H1 (cell line): ENCODE data around the gene PIGM. TPM values are rescaled to one million over a fixed set of nuclear protein-coding genes. Genes with fewer than 3 reads are reported as not detected.

Experiments used
- CTCF ChIA-PET: fragments of 300-600 bp; sonication (Branson Sonifier 250); formaldehyde crosslinking; loops from one replicate; lab custom pipeline; 2021; ENCODE audit not compliant: partially characterized antibody; lab: Charles Lee
- POLR2A ChIA-PET: fragments of 300-600 bp; sonication (Branson Sonifier 250); formaldehyde crosslinking; loops from one replicate; lab custom pipeline; 2021; ENCODE audit warnings: inconsistent platforms; ENCODE audit not compliant: partially characterized antibody; lab: Charles Lee
- DNase-seq, 2 experiments: peaks; one replicate each; pipeline versions ENCODE4 v3.0.0 to v3.0.0-alpha.2; 2010 to 2022; ENCODE audit warnings: low spot score in 2 of 2, low read depth in 1 of 2, mixed read lengths in 1 of 2
- FAIRE-seq: peaks from 2 replicates; lab custom pipeline; 2011; peaks lifted over from hg19 to GRCh38; lab: Jason Lieb, UNC
- H2AFZ ChIP-seq: 2 replicates; pipeline ENCODE4 v1.8.1; 2012; ENCODE audit warnings: low read length, inconsistent platforms
- H2AK5ac ChIP-seq: 2 replicates; pipeline ENCODE4 v1.6.1; 2013; ENCODE audit warnings: low read depth, low read length
- H2BK120ac ChIP-seq: replicated peaks from 2 replicates; pipeline ENCODE3; 2013; ENCODE audit warnings: low read depth, low read length, inconsistent platforms
- H2BK12ac ChIP-seq: 2 replicates; pipeline ENCODE4 v1.6.1; 2013; ENCODE audit warnings: low read depth, low read length
- H2BK15ac ChIP-seq: 2 replicates; pipeline ENCODE4 v1.6.1; 2013; ENCODE audit warnings: low read length
- H2BK20ac ChIP-seq: 2 replicates; pipeline ENCODE4 v1.6.1; 2013; ENCODE audit warnings: low read length
- H2BK5ac ChIP-seq: 2 replicates; pipeline ENCODE4 v1.6.1; 2013; ENCODE audit warnings: low read depth, low read length
- H3K14ac ChIP-seq: 2 replicates; pipeline ENCODE4 v1.6.1; 2013; ENCODE audit warnings: inconsistent platforms; ENCODE audit not compliant: insufficient read length
- H3K18ac ChIP-seq: 2 replicates; pipeline ENCODE4 v1.6.1; 2013; ENCODE audit warnings: low read length; ENCODE audit errors: extremely low read depth
- H3K23ac ChIP-seq: 2 replicates; pipeline ENCODE4 v1.6.1; 2013; ENCODE audit warnings: inconsistent platforms; ENCODE audit not compliant: insufficient read length
- H3K23me2 ChIP-seq: 2 replicates; pipeline ENCODE4 v1.6.1; 2013; ENCODE audit warnings: low read depth, low read length
- H3K27ac ChIP-seq: 2 replicates; pipeline ENCODE4 v1.6.1; 2011; ENCODE audit warnings: low read depth, low read length, inconsistent platforms
- H3K27me3 ChIP-seq, 4 experiments: replicated peaks in 1 of 4; 1 replicate in 1 of 4; 2 replicates in 3 of 4; pipeline versions ENCODE4 v1.6.1 to v1.8.1; 2011 to 2013; ENCODE audit warnings: low read length in 3 of 4, mild to moderate bottlenecking in 3 of 4, inconsistent platforms in 2 of 4, mixed read lengths in 2 of 4, moderate library complexity in 1 of 4; ENCODE audit not compliant: control insufficient read depth in 3 of 4, insufficient read depth in 3 of 4; ENCODE audit errors: extremely low read depth in 1 of 4
- H3K36me3 ChIP-seq, 4 experiments: 2 replicates each; pipeline versions ENCODE4 v1.6.1 to v1.8.1; 2011 to 2013; ENCODE audit warnings: mild to moderate bottlenecking in 4 of 4, low read length in 3 of 4, moderate library complexity in 2 of 4, control low read depth in 1 of 4, inconsistent platforms in 1 of 4; ENCODE audit not compliant: insufficient read depth in 4 of 4, control insufficient read depth in 2 of 4
- H3K4ac ChIP-seq: replicated peaks from 2 replicates; pipeline ENCODE3; 2013; ENCODE audit warnings: low read length, low read depth, mixed read lengths, inconsistent platforms; ENCODE audit not compliant: insufficient read length
- H3K4me1 ChIP-seq, 4 experiments: replicated peaks in 1 of 4; 1 replicate in 1 of 4; 2 replicates in 3 of 4; pipeline versions ENCODE4 v1.6.1 to v1.8.1; 2011 to 2013; ENCODE audit warnings: low read length in 3 of 4, inconsistent platforms in 2 of 4, mixed read lengths in 1 of 4; ENCODE audit not compliant: insufficient read depth in 4 of 4, control insufficient read depth in 3 of 4
- H3K4me2 ChIP-seq, 2 experiments: 2 replicates each; pipeline versions ENCODE4 v1.6.1 to v1.8.1; 2011 to 2013; ENCODE audit warnings: low read depth in 2 of 2, low read length in 2 of 2, control low read depth in 1 of 2, inconsistent platforms in 1 of 2, mild to moderate bottlenecking in 1 of 2; ENCODE audit not compliant: insufficient read depth in 1 of 2
- H3K4me3 ChIP-seq, 4 experiments: fragments of 200-600, 300-600 bp in 1 of 4; sonication (generic), shearing (Covaris generic), sonication (Bioruptor Twin) in 1 of 4; 2 replicates each; pipeline versions ENCODE4 v1.5.1 to v1.8.1; 2011 to 2016; ENCODE audit warnings: low read length in 4 of 4, low read depth in 3 of 4, control low read depth in 2 of 4, inconsistent platforms in 2 of 4, mild to moderate bottlenecking in 2 of 4, mixed read lengths in 1 of 4, moderate library complexity in 1 of 4; ENCODE audit not compliant: insufficient read depth in 2 of 4; ENCODE audit errors: extremely low read depth in 1 of 4
- H3K56ac ChIP-seq: replicated peaks from 2 replicates; pipeline ENCODE3; 2013; ENCODE audit warnings: low read depth, mild to moderate bottlenecking, mixed read lengths, low read length, inconsistent platforms; ENCODE audit not compliant: insufficient read length
- H3K79me1 ChIP-seq: 2 replicates; pipeline ENCODE4 v1.6.1; 2013; ENCODE audit warnings: low read depth, low read length, control low read depth
- H3K79me2 ChIP-seq, 2 experiments: 2 replicates each; pipeline versions ENCODE4 v1.6.1 to v1.8.1; 2012 to 2013; ENCODE audit warnings: low read length in 2 of 2, mild to moderate bottlenecking in 2 of 2, inconsistent platforms in 1 of 2; ENCODE audit not compliant: insufficient read depth in 2 of 2, control insufficient read depth in 1 of 2
- H3K9ac ChIP-seq, 4 experiments: replicated peaks in 1 of 4; 1 replicate in 1 of 4; 2 replicates in 3 of 4; pipeline versions ENCODE4 v1.6.1 to v1.8.1; 2011 to 2013; ENCODE audit warnings: low read depth in 3 of 4, low read length in 3 of 4, control low read depth in 2 of 4, mild to moderate bottlenecking in 2 of 4, moderate library complexity in 2 of 4, inconsistent platforms in 1 of 4; ENCODE audit errors: extremely low read depth in 1 of 4
- H3K9me3 ChIP-seq, 2 experiments: 2 replicates each; pipeline versions ENCODE4 v1.6.1 to v1.8.1; 2012 to 2013; ENCODE audit warnings: mild to moderate bottlenecking in 2 of 2, moderate library complexity in 2 of 2, control low read depth in 1 of 2, inconsistent platforms in 1 of 2, low read depth in 1 of 2, low read length in 1 of 2, mixed read lengths in 1 of 2; ENCODE audit not compliant: insufficient read depth in 2 of 2
- H4K20me1 ChIP-seq, 2 experiments: replicated peaks in 1 of 2; 2 replicates each; pipeline versions ENCODE3 to v1.8.1; 2011 to 2013; ENCODE audit warnings: inconsistent platforms in 2 of 2, low read length in 2 of 2, mild to moderate bottlenecking in 1 of 2; ENCODE audit not compliant: insufficient read depth in 2 of 2, control insufficient read depth in 1 of 2
- H4K5ac ChIP-seq: 2 replicates; pipeline ENCODE4 v1.6.1; 2013; ENCODE audit warnings: low read length, low read depth, mixed read lengths, inconsistent platforms; ENCODE audit not compliant: insufficient read length
- H4K8ac ChIP-seq: 2 replicates; pipeline ENCODE4 v1.8.0; 2013; ENCODE audit warnings: mild to moderate bottlenecking, moderate library complexity, low read length, inconsistent platforms; ENCODE audit not compliant: insufficient read depth; ENCODE audit errors: extremely low read depth
- H4K91ac ChIP-seq: replicated peaks from 2 replicates; pipeline ENCODE3; 2013; ENCODE audit warnings: low read length, mixed read lengths, inconsistent platforms; ENCODE audit not compliant: insufficient read length
- CEBPB ChIP-seq: IDR thresholded peaks from 2 replicates; pipeline ENCODE4 v1.6.1; 2012; ENCODE audit warnings: low read depth, low read length
- EGR1 ChIP-seq: IDR thresholded peaks from 2 replicates; pipeline ENCODE4 v1.6.1; 2011; ENCODE audit warnings: low read depth, low read length, borderline replicate concordance
- GABPA ChIP-seq: IDR thresholded peaks from 2 replicates; pipeline ENCODE4 v1.6.1; 2011; ENCODE audit warnings: mild to moderate bottlenecking, low read length, moderate library complexity, borderline replicate concordance; ENCODE audit not compliant: insufficient read depth
- HDAC2 ChIP-seq, 2 experiments: fragments of 300-600 bp in 1 of 2; sonication (generic) in 1 of 2; IDR thresholded peaks; 2 replicates each; pipeline ENCODE4 v1.6.1; 2011 to 2012; ENCODE audit warnings: low read depth in 2 of 2, low read length in 2 of 2, mild to moderate bottlenecking in 2 of 2, moderate library complexity in 2 of 2, borderline replicate concordance in 1 of 2, inconsistent platforms in 1 of 2
- NANOG ChIP-seq: IDR thresholded peaks from 2 replicates; pipeline ENCODE4 v1.6.1; 2011; ENCODE audit warnings: low read length, low read depth, mild to moderate bottlenecking, inconsistent platforms; ENCODE audit not compliant: insufficient read depth, poor library complexity, severe bottlenecking
- TAF1 ChIP-seq: IDR thresholded peaks from 2 replicates; pipeline ENCODE4 v1.6.1; 2011; ENCODE audit warnings: mild to moderate bottlenecking, low read depth, low read length
- WGBS, 2 experiments: shearing (Covaris generic) in 1 of 2; methylation state at CpG; one replicate each; pipeline versions ENCODE4 v1.1.6 to v1.1.7; 2013 to 2015; ENCODE audit warnings: low lambda C conversion rate in 2 of 2, mixed read lengths in 2 of 2, inconsistent platforms in 1 of 2, low coverage in 1 of 2, missing lambda C conversion rate in 1 of 2; ENCODE audit not compliant: insufficient replicate concordance in 2 of 2, insufficient coverage in 1 of 2, insufficient read length in 1 of 2; ENCODE audit errors: extremely low coverage in 1 of 2, missing lambda C conversion rate in 1 of 2; 5-methylcytosine and 5-hydroxymethylcytosine counted together
- polyA plus RNA-seq, 7 experiments: library from polyadenylated mRNA; depleted of rRNA in 3 of 7; stranded (reverse) in 5 of 7; unstranded in 2 of 7; fragments of >200 nt in 5 of 7; fragments of 200-250 nt in 2 of 7; gene quantifications; 1 replicate in 5 of 7; 2 replicates in 1 of 7; 4 replicates in 1 of 7; pipeline versions ENCODE4 v1.2.1 to v1.2.3, GENCODE V29; 2011 to 2013; ENCODE audit warnings: missing spikeins in 2 of 7, mixed read lengths in 2 of 7
- total RNA-seq: library from RNA; stranded (reverse); fragmentation: NEBNext Ultra II Directional; extraction: Animal tissue kit (Norgen Biotek cat#: 25700); gene quantifications from 2 replicates; pipeline ENCODE4 v1.2.1, GENCODE V29; 2021

Gene PIGM
- total and polyA plus RNA-seq, 2 of the 8 experiments (the other 6 are each of a cell fraction or from before 2014, with no cell fraction given), result 5.4 to 6.0 TPM

GRCh38 chr1:159979257-159979656 is 52.5 kb downstream of the PIGM start:
- no peak overlapping the region for H4K91ac ChIP-seq
- H3K4ac ChIP-seq, result no peak overlapping the region
- no peaks in the 10 kb centered on the region for H3K36me3 ChIP-seq
- H3K56ac ChIP-seq, result no peak overlapping the region
- H3K27ac ChIP-seq, result no peak overlapping the region
- H2BK15ac ChIP-seq, result no peak overlapping the region
- H4K20me1 ChIP-seq, result no peaks in the 10 kb centered on the region
- H2BK20ac ChIP-seq, result no peak overlapping the region
- no peak overlapping the region for H3K23ac ChIP-seq
- H4K5ac ChIP-seq, result no peak overlapping the region
- no peak for FAIRE-seq
- H3K14ac ChIP-seq, result no peak overlapping the region
- no peaks in the 10 kb centered on the region for H3K79me1 ChIP-seq
- H2AK5ac ChIP-seq, result no peak overlapping the region
- 0 out of 7 replicates have a peak, but pooled peaks cover 0 to 2% (median 0%) of the 10 kb centered on the region in 4 experiments for H3K4me1 ChIP-seq
- POLR2A ChIA-PET, result no interaction called here
- no peak overlapping the region for H4K8ac ChIP-seq
- DNase-seq, result no peak
- H3K4me2 ChIP-seq, result no peak overlapping the region
- H3K23me2 ChIP-seq, result no peaks in the 10 kb centered on the region
- TF ChIP-seq HDAC2 (IDR thresholded peaks at IDR 0.05; ENCODE audit: borderline replicate concordance in 1 of 2, low read depth in 2 of 2, low read length in 2 of 2) (no peak), CEBPB (no peak), EGR1 (no peak), GABPA (no peak), NANOG (no peak), TAF1 (no peak)
- 74% methylated on average over 3 of the region's 3 CpGs; no CpG with 5 or more reads in 1 of the 2 experiments for WGBS, 2 experiments
- no peak overlapping the region for H3K9ac ChIP-seq
- CTCF ChIA-PET, result interaction anchor here (0.7 to 1.5 kb wide), 3 partner anchors 9 to 20 kb away, joined by 3 read pairs; no protein-coding TSS in a partner anchor
- H2AFZ ChIP-seq, result no peak overlapping the region
- H3K27me3 ChIP-seq, result peaks cover 0 to 3% (median under 1%) of the 10 kb centered on the region in 4 experiments; a peak in 1 of 7 replicates
- H2BK12ac ChIP-seq, result no peak overlapping the region
- no peak overlapping the region for H3K18ac ChIP-seq
- no peak overlapping the region for H2BK120ac ChIP-seq
- no peaks in the 10 kb centered on the region for H3K79me2 ChIP-seq
- H3K4me3 ChIP-seq, result no peak overlapping the region
- no peaks in the 10 kb centered on the region for H3K9me3 ChIP-seq
- H2BK5ac ChIP-seq, result no peak overlapping the region
